ENCODE data around the gene HOXA6.

HOXA6 gene

GRCh38 chr7:27179503-27180430, 32.2 kb upstream of the HOXA6 start:
- no peak overlapping the region for H3K4me3 ChIP-seq (ENCODE audit: low read depth, low read length)
- peak; percentile 66 for TF ChIP-seq CTCF (conservative IDR thresholded peaks at IDR 0.05; ENCODE audit: low read depth, low read length)
- DNase-seq (ENCODE audit: low read depth) = peak; percentile 26

GRCh38 chr7:27179030-27179429, 31.5 kb upstream of the HOXA6 start:
- TF ChIP-seq CTCF (conservative IDR thresholded peaks at IDR 0.05; ENCODE audit: low read depth, low read length) = no peak
- DNase-seq (ENCODE audit: low read depth) = no peak
- no peak overlapping the region for H3K4me3 ChIP-seq (ENCODE audit: low read depth, low read length)

GRCh38 chr7:27178366-27178765, 30.8 kb upstream of the HOXA6 start:
- no peak overlapping the region for H3K4me3 ChIP-seq (ENCODE audit: low read depth, low read length)
- TF ChIP-seq CTCF (conservative IDR thresholded peaks at IDR 0.05; ENCODE audit: low read depth, low read length) = no peak
- DNase-seq (ENCODE audit: low read depth) = no peak

- no peak for DNase-seq (ENCODE audit: low read depth)
- no peak overlapping the region for H3K4me3 ChIP-seq (ENCODE audit: low read depth, low read length)
- TF ChIP-seq CTCF (conservative IDR thresholded peaks at IDR 0.05; ENCODE audit: low read depth, low read length) = no peak
These were observed 30.3 kb upstream of the HOXA6 start for GRCh38 chr7:27177795-27178320.

GRCh38 chr7:27176962-27177794, 29.6 kb upstream of the HOXA6 start:
- TF ChIP-seq CTCF (conservative IDR thresholded peaks at IDR 0.05; ENCODE audit: low read depth, low read length) = no peak
- H3K4me3 ChIP-seq (ENCODE audit: low read depth, low read length) = no peak overlapping the region
- no peak for DNase-seq (ENCODE audit: low read depth)

GRCh38 chr7:27176524-27176845, 28.9 kb upstream of the HOXA6 start:
- no peak for TF ChIP-seq CTCF (conservative IDR thresholded peaks at IDR 0.05; ENCODE audit: low read depth, low read length)
- DNase-seq (ENCODE audit: low read depth) = no peak
- H3K4me3 ChIP-seq (ENCODE audit: low read depth, low read length) = no peak overlapping the region

Data from choroid plexus epithelial cell (primary cell).